Retinal pigment epithelial cell (primary cell): ENCODE data around the gene RSPO3.
"Not testable (repeated sequence)": the region's sequence is repeated elsewhere in the genome, so short reads cannot be mapped to it uniquely, and the experiment has no call there.

ENCODE experiments used
- DNase-seq: peaks from one replicate; pipeline ENCODE4 v3.0.0-alpha.2; 2010; ENCODE audit warnings: low read depth
- H3K4me3 ChIP-seq: 2 replicates; pipeline ENCODE4 v1.5.1; 2011; ENCODE audit warnings: mild to moderate bottlenecking, low read length, control low read depth, moderate library complexity
- CTCF ChIP-seq: conservative IDR thresholded peaks from 2 replicates; pipeline ENCODE4 v1.5.1; 2011; ENCODE audit warnings: low read depth, low read length, control low read depth, inconsistent platforms

RSPO3 gene

GRCh38 chr6:127094791-127095190, 23.7 kb upstream of the RSPO3 start:
- TF ChIP-seq CTCF, result no peak
- no peak for DNase-seq
- no peak overlapping the region for H3K4me3 ChIP-seq

- DNase-seq, result no peak
- TF ChIP-seq CTCF, result no peak
- no peak overlapping the region for H3K4me3 ChIP-seq
Observed at GRCh38 chr6:127096167-127096566, 22.3 kb upstream of the RSPO3 start.

GRCh38 chr6:127097442-127097841, 21.0 kb upstream of the RSPO3 start:
- H3K4me3 ChIP-seq, DNase-seq: not testable (repeated sequence)

GRCh38 chr6:127100510-127101140, 17.8 kb upstream of the RSPO3 start:
- no peak overlapping the region for H3K4me3 ChIP-seq
- no peak for DNase-seq
- peak; percentile 49 for TF ChIP-seq CTCF

- peak; percentile 29 for DNase-seq
- TF ChIP-seq CTCF, result no peak
- no peak overlapping the region for H3K4me3 ChIP-seq
Observed at GRCh38 chr6:127102299-127102698, 16.2 kb upstream of the RSPO3 start.

GRCh38 chr6:127102859-127103258, 15.6 kb upstream of the RSPO3 start:
- H3K4me3 ChIP-seq, result no peak overlapping the region
- no peak for TF ChIP-seq CTCF
- DNase-seq, result no peak

- no peak overlapping the region for H3K4me3 ChIP-seq
- no peak for DNase-seq
- TF ChIP-seq CTCF, result no peak
Observed at GRCh38 chr6:127103482-127103881, 15.0 kb upstream of the RSPO3 start.

GRCh38 chr6:127107916-127108315, 10.6 kb upstream of the RSPO3 start:
- TF ChIP-seq CTCF, result no peak
- no peak overlapping the region for H3K4me3 ChIP-seq
- no peak for DNase-seq
